Endothelial cell (in vitro differentiated cells): ENCODE data around the gene BACE1-AS. TPM values are rescaled to one million over a fixed set of nuclear protein-coding genes. Genes with fewer than 3 reads are reported as not detected.
"Not testable (repeated sequence)": the region's sequence is repeated elsewhere in the genome, so short reads cannot be mapped to it uniquely, and the experiment has no call there.

Source experiments
- DNase-seq: peaks from one replicate; pipeline ENCODE4 v3.0.0; 2021; ENCODE audit warnings: low spot score
- H3K27ac Mint-ChIP-seq: one replicate; pipeline ENCODE4 v1.8.0; 2021; ENCODE audit warnings: mixed read lengths, inconsistent platforms; ENCODE audit not compliant: unreplicated experiment
- H3K27me3 Mint-ChIP-seq: one replicate; pipeline ENCODE4 v1.8.0; 2021; ENCODE audit warnings: mild to moderate bottlenecking, moderate library complexity, mixed read lengths, inconsistent platforms; ENCODE audit not compliant: unreplicated experiment
- H3K36me3 Mint-ChIP-seq: one replicate; pipeline ENCODE4 v1.8.0; 2021; ENCODE audit warnings: mild to moderate bottlenecking, low read depth, mixed read lengths, inconsistent platforms; ENCODE audit not compliant: unreplicated experiment
- H3K4me1 Mint-ChIP-seq: one replicate; pipeline ENCODE4 v1.8.0; 2021; ENCODE audit warnings: mild to moderate bottlenecking, mixed read lengths, inconsistent platforms; ENCODE audit not compliant: unreplicated experiment
- H3K4me3 Mint-ChIP-seq: one replicate; pipeline ENCODE4 v1.8.0; 2021; ENCODE audit warnings: mild to moderate bottlenecking, mixed read lengths, inconsistent platforms; ENCODE audit not compliant: unreplicated experiment
- H3K9me3 Mint-ChIP-seq: one replicate; pipeline ENCODE4 v1.8.0; 2021; ENCODE audit warnings: mixed read lengths, inconsistent platforms; ENCODE audit not compliant: unreplicated experiment
- total RNA-seq: library from RNA; stranded (reverse); fragmentation: NEBNext Ultra II Directional; extraction: Animal tissue kit (Norgen Biotek cat#: 25700); gene quantifications from one replicate; pipeline ENCODE4 v1.2.1, GENCODE V29; 2021; ENCODE audit not compliant: unreplicated experiment
- TF ChIP-seq, protein P1 (sequence below): fragments of 200-600 bp; sonication (generic); IDR thresholded peaks from one replicate; pipeline ENCODE4 v1.5.0; 2021; ENCODE audit warnings: antibody characterized with exemption; ENCODE audit not compliant: unreplicated experiment

The BACE1-AS gene
- total RNA-seq, 1 donor from 2014 or later = 10.2 TPM

DNA sequence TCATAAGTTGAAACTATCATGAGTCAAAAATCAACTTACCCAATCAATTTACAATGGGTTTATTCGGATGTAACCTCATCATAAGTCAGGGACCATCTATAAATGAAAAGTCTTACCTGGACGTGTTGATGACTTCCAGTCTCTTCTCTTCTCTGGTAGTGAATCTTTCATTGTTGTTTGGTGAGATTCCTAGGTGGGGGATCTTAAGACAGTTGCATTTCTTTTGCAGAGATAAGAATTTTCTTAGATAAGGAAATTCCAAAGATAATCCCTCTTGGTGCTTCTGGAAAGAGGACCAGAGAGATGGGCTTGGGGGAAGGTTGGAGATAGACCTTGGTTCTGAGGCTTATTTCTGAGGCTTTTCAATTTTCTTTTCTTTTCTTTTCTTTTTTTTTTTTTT, 21.3 kb upstream of the BACE1-AS start:
- H3K4me3 Mint-ChIP-seq = no peak overlapping the region
- H3K36me3 Mint-ChIP-seq = peaks cover 15% of the 10 kb centered on the region
- H3K4me1 Mint-ChIP-seq = no peaks in the 10 kb centered on the region
- H3K9me3 Mint-ChIP-seq = no peaks in the 10 kb centered on the region
- DNase-seq = no peak
- TF ChIP-seq, protein P1, sequence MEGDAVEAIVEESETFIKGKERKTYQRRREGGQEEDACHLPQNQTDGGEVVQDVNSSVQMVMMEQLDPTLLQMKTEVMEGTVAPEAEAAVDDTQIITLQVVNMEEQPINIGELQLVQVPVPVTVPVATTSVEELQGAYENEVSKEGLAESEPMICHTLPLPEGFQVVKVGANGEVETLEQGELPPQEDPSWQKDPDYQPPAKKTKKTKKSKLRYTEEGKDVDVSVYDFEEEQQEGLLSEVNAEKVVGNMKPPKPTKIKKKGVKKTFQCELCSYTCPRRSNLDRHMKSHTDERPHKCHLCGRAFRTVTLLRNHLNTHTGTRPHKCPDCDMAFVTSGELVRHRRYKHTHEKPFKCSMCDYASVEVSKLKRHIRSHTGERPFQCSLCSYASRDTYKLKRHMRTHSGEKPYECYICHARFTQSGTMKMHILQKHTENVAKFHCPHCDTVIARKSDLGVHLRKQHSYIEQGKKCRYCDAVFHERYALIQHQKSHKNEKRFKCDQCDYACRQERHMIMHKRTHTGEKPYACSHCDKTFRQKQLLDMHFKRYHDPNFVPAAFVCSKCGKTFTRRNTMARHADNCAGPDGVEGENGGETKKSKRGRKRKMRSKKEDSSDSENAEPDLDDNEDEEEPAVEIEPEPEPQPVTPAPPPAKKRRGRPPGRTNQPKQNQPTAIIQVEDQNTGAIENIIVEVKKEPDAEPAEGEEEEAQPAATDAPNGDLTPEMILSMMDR = no peak
- no peaks in the 10 kb centered on the region for H3K27me3 Mint-ChIP-seq
- no peak overlapping the region for H3K27ac Mint-ChIP-seq

DNA sequence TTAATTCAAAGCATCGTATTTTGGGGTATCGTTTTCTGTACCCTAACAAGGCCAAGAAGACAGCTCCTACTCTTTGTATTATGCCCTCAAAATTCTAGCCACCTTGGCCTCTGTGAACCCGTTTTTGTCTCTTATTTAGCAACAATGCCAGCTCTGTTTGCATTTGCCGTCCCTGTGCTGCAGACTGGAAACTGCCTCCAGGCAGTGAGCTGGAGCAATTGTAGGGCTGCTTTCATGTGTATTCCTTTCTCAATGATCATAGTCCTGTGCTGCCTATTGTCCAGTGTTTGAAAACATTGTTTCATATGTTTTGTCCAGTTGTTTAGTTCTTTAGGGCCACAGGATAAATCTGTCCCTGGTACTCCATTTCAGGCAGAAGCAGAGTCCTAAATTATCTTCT, 19.9 kb upstream of the BACE1-AS start:
- no peaks in the 10 kb centered on the region for H3K9me3 Mint-ChIP-seq
- TF ChIP-seq, protein P1 = no peak
- H3K27me3 Mint-ChIP-seq = no peaks in the 10 kb centered on the region
- H3K27ac Mint-ChIP-seq = no peak overlapping the region
- DNase-seq = no peak
- no peaks in the 10 kb centered on the region for H3K4me1 Mint-ChIP-seq
- peaks cover 15% of the 10 kb centered on the region for H3K36me3 Mint-ChIP-seq
- H3K4me3 Mint-ChIP-seq = no peak overlapping the region

DNA sequence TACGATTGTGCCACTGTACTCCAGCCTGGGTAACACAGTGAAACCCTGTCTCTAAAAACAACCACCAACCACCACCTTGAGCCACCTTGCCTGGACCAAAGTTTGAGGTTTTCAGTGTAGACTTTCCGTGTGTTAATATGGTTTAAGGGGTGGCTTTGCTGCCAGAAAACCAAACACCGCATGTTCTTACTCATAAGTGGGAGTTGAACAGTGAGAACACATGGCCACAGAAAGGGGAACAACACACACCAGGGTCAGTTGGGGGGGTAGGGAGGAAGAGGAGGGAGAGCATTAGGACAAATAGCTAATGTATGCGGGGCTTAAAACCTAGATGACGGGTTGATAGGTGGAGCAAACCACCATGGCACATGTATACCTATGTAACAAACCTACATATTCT, 19.0 kb upstream of the BACE1-AS start:
- peaks cover 15% of the 10 kb centered on the region for H3K36me3 Mint-ChIP-seq
- not testable (repeated sequence) for DNase-seq, H3K4me3 Mint-ChIP-seq, H3K9me3 Mint-ChIP-seq, H3K27me3 Mint-ChIP-seq, H3K27ac Mint-ChIP-seq, H3K4me1 Mint-ChIP-seq

DNA sequence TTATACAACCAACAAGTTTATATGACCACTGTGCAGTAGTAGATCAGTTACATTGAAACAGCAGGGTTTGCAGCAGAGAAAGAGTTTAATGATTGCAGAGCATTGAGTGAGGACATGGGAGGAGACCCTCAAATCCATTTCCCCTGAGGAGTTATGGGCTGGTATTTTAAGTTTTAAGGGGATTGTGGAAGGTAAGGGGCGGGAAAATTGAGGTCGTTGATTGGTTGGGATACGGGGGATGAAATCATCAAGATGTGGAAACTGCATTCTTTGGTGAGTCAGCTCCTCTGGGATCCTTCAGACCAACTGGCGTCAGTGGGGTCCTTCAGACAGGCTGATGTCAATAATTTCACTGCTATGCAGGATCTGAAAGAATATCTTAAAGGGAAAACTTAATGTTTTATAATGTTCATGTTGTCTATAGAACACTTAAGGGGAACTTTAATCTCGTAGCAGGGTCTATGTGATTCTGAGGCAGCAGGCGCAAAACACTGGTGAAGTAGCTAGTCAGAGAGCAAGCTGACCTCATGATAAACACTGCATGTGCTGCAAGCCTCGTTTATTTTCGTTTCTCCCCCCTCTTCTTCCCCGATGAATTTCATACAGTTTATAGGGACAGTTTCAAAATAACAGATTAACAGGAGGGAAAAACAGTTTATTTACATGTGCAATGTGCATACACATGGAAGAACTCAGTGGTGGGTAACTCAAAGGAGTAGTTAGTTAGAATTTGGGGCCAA, 17.4 kb upstream of the BACE1-AS start:
- Mint-ChIP-seq H3K27me3 (no peaks in the 10 kb centered on the region), H3K36me3 (peaks cover 15% of the 10 kb centered on the region), H3K27ac (no peak overlapping the region), H3K4me3 (no peak overlapping the region), H3K9me3 (no peaks in the 10 kb centered on the region), H3K4me1 (no peaks in the 10 kb centered on the region)
- TF ChIP-seq, protein P1 = no peak
- DNase-seq = no peak

DNA sequence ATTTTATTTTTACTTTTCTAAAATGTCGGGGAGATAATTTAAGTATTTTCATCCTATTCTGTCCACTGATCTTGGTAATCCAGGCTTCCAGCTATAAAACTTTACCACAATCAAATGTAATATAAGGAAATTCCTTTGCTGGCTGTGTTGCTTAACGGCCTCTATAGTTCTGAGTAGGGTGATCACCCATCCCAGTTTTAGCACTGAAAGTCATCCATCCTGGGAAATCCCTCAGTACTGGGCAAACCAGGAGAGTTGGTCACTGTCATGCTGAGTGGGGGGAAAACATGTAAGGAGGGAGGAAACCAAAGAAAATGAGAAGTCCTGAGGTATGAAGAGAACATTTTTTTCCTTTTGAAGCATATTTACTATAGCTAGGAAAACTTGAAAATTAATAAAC, 12.8 kb upstream of the BACE1-AS start:
- Mint-ChIP-seq H3K9me3 (no peaks in the 10 kb centered on the region), H3K4me1 (no peaks in the 10 kb centered on the region), H3K27me3 (no peaks in the 10 kb centered on the region), H3K4me3 (no peak overlapping the region), H3K27ac (no peak overlapping the region), H3K36me3 (peaks cover 20% of the 10 kb centered on the region)
- TF ChIP-seq, protein P1 = no peak
- no peak for DNase-seq
